Measurements from ENCODE around the gene COL4A3. TPM values are rescaled to one million over a fixed set of nuclear protein-coding genes. Genes with fewer than 3 reads are reported as not detected.

Gene COL4A3
- total and polyA plus RNA-seq, 12 donors, result 0.22 to 53.6 (median 19.6) TPM

GRCh38 chr2:227148106-227148505, 16.3 kb upstream of the COL4A3 start:
- Histone ChIP-seq H3K27me3 (no peaks in the 10 kb centered on the region), H3K4me1 (replicated peaks in 1 of 2) (no peaks in the 10 kb centered on the region), H3K4me3 (no peak overlapping the region), H3K27ac (no peak overlapping the region), H3K9me3 (replicated peaks in 1 of 3) (no peaks in the 10 kb centered on the region), H3K36me3 (replicated peaks in 1 of 2) (no peaks in the 10 kb centered on the region)
- intact Hi-C loops (cut with DNase I), result no loop called here
- 85 to 88% (median 86%) methylated on average over 2 of the region's 2 CpGs for WGBS, 4 donors
- TF ChIP-seq, protein P1, sequence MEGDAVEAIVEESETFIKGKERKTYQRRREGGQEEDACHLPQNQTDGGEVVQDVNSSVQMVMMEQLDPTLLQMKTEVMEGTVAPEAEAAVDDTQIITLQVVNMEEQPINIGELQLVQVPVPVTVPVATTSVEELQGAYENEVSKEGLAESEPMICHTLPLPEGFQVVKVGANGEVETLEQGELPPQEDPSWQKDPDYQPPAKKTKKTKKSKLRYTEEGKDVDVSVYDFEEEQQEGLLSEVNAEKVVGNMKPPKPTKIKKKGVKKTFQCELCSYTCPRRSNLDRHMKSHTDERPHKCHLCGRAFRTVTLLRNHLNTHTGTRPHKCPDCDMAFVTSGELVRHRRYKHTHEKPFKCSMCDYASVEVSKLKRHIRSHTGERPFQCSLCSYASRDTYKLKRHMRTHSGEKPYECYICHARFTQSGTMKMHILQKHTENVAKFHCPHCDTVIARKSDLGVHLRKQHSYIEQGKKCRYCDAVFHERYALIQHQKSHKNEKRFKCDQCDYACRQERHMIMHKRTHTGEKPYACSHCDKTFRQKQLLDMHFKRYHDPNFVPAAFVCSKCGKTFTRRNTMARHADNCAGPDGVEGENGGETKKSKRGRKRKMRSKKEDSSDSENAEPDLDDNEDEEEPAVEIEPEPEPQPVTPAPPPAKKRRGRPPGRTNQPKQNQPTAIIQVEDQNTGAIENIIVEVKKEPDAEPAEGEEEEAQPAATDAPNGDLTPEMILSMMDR (IDR thresholded peaks at IDR 0.05), result no peak
- TF ChIP-seq POLR2A (IDR thresholded peaks at IDR 0.05), result no peak
- DNase-seq, result no peak

DNA sequence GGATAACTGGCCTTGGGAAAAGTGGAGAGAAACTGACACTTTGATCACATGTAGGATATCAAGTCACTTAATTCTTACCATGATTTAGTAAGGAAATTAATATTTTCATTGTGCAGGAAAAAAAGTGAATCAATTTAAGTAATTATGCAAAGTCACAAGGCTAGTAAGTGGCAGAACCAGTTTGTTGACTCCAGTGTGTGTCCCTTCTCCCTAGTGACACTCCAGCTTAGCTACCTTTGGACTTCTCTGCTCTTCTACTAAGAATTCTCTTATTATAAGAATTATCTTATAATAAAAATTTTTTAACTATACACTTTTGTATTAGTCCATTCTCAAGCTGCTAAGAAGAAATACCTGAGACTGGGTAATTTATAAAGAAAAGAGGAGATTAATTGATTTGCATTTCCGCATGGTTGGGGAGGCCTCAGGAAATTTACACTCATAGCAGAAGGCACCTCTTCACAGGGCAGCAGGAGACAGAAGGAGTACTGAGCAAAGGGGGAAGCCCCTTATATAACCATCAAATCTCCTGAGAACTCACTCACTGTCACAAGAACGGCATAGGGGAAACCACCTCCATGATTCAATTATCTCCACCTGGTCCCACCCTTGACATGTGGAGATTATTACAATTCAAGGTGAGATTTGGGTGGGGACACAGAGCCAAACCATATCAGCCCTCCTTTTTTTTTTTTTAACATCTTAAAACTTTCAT, 14.0 kb upstream of the COL4A3 start:
- WGBS, 4 donors, result 77 to 92% (median 81%) methylated on average over 2 of the region's 2 CpGs
- DNase-seq, result no peak
- Histone ChIP-seq H3K36me3 (replicated peaks in 1 of 2) (no peaks in the 10 kb centered on the region), H3K27ac (no peak overlapping the region), H3K4me1 (replicated peaks in 1 of 2) (peaks cover 0 to 5% of the 10 kb centered on the region in 2 donors), H3K4me3 (no peak overlapping the region), H3K27me3 (no peaks in the 10 kb centered on the region), H3K9me3 (replicated peaks in 1 of 3) (no peaks in the 10 kb centered on the region)
- intact Hi-C loops (cut with DNase I), result no loop called here
- TF ChIP-seq POLR2A (IDR thresholded peaks at IDR 0.05), result no peak
- TF ChIP-seq, protein P1 (IDR thresholded peaks at IDR 0.05), result no peak

- no peaks in the 10 kb centered on the region for H3K9me3 ChIP-seq (replicated peaks in 1 of 3)
- WGBS, 4 donors, result 90 to 97% (median 94%) methylated on average over 2 of the region's 2 CpGs
Measured at GRCh38 chr2:227152093-227152766, 12.2 kb upstream of the COL4A3 start.

GRCh38 chr2:227153307-227153706, 11.1 kb upstream of the COL4A3 start:
- WGBS, 4 donors, result 54 to 65% (median 58%) methylated on average over 4 of the region's 4 CpGs
- peak overlapping the region in 2 of 5 donors; percentile 7 to 69 for H3K27ac ChIP-seq
- H3K4me1 ChIP-seq (replicated peaks in 1 of 2), result peaks cover 0 to 5% of the 10 kb centered on the region in 2 donors

More at GRCh38 chr2:227152093-227152766, 12.2 kb upstream of the COL4A3 start:
- intact Hi-C loops (cut with DNase I), result no loop called here
- peaks cover 0 to 5% of the 10 kb centered on the region in 2 donors for H3K4me1 ChIP-seq (replicated peaks in 1 of 2)
- no peaks in the 10 kb centered on the region for H3K36me3 ChIP-seq (replicated peaks in 1 of 2)
- TF ChIP-seq, protein P1 (IDR thresholded peaks at IDR 0.05), result no peak
- TF ChIP-seq POLR2A (IDR thresholded peaks at IDR 0.05), result no peak
- peak overlapping the region in 2 of 5 donors; percentile 7 to 69 for H3K27ac ChIP-seq
- H3K4me3 ChIP-seq, result no peak overlapping the region
- no peaks in the 10 kb centered on the region for H3K27me3 ChIP-seq
- DNase-seq, result no peak

More at GRCh38 chr2:227153307-227153706, 11.1 kb upstream of the COL4A3 start:
- Histone ChIP-seq H3K27me3 (no peaks in the 10 kb centered on the region), H3K4me3 (no peak overlapping the region), H3K9me3 (replicated peaks in 1 of 3) (no peaks in the 10 kb centered on the region), H3K36me3 (replicated peaks in 1 of 2) (no peaks in the 10 kb centered on the region)
- intact Hi-C loops (cut with DNase I), result no loop called here
- DNase-seq, result peak in 6 of 7 donors; percentile 31 to 68 (median 49)
- TF ChIP-seq, protein P1 (IDR thresholded peaks at IDR 0.05), result no peak
- no peak for TF ChIP-seq POLR2A (IDR thresholded peaks at IDR 0.05)

Data from adrenal gland (tissue), 12 donors.